Measurements from ENCODE around the gene CDH13.

DNA sequence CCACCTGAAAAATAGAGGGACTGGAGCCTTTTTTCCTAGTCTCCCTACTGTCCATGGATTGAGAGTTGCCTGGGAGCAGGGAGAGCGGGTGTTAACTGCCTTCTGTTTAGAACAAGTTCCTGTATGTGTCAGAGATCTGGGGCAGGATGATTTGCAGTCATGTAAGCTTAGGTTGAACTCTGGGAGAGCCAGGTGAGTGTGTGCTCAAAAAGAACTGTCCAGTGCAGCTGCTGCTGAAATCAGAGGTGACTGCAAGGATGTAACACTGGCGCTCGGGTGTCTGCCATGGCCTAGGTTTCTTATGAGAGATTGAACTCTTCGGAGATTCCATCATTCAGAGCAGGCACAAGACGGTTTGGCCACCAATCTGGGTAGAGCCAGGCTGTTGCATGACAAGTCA lies 432.5 kb downstream of the CDH13 start:
- TF ChIP-seq, protein P1, sequence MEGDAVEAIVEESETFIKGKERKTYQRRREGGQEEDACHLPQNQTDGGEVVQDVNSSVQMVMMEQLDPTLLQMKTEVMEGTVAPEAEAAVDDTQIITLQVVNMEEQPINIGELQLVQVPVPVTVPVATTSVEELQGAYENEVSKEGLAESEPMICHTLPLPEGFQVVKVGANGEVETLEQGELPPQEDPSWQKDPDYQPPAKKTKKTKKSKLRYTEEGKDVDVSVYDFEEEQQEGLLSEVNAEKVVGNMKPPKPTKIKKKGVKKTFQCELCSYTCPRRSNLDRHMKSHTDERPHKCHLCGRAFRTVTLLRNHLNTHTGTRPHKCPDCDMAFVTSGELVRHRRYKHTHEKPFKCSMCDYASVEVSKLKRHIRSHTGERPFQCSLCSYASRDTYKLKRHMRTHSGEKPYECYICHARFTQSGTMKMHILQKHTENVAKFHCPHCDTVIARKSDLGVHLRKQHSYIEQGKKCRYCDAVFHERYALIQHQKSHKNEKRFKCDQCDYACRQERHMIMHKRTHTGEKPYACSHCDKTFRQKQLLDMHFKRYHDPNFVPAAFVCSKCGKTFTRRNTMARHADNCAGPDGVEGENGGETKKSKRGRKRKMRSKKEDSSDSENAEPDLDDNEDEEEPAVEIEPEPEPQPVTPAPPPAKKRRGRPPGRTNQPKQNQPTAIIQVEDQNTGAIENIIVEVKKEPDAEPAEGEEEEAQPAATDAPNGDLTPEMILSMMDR (conservative IDR thresholded peaks at IDR 0.05 in 1 of 2, IDR thresholded peaks at IDR 0.05 in 1 of 2; ENCODE audit: low read depth in 1 of 2, low read length in 2 of 2) = no peak
- TF ChIP-seq EZH2 (IDR thresholded peaks at IDR 0.05; ENCODE audit: low read length, missing control alignments) = no peak

Data from fibroblast of lung (primary cell).